K562 treated with DMSO at 1 percent for 24 hours (cell line): ENCODE measurements around the gene SMCO4. TPM values are rescaled to one million over a fixed set of nuclear protein-coding genes. Genes with fewer than 3 reads are reported as not detected.

Experiments
- total RNA-seq: library from RNA; unstranded; fragments of 300-600 nt; gene quantifications from 2 replicates; pipeline ENCODE4 v1.2.3, GENCODE V29; 2022; ENCODE audit warnings: low read depth; ENCODE audit not compliant: insufficient read depth

The SMCO4 gene
- 43.1 and 58.6 TPM in 2 replicates for total RNA-seq

GRCh38 chr11:93543292-93543977 lies at the start of gene SMCO4:
TSS of gene SMCO4 (minus strand) at chr11:93543391. CDS start at chr11:93479189, 64,202 bp downstream.

Other genes with a start within 250 kb of the SMCO4 start
- 3.1 and 4.5 TPM in 2 replicates for gene DEUP1, start 212.6 kb downstream of the SMCO4 start, total RNA-seq
- gene CEP295, start 118.3 kb upstream of the SMCO4 start, total RNA-seq: 12.9 and 14.3 TPM in 2 replicates
- 32.7 and 37.0 TPM in 2 replicates for gene TAF1D, start 198.1 kb upstream of the SMCO4 start, total RNA-seq
- 12.7 and 19.5 TPM in 2 replicates for gene C11orf54, start 198.3 kb upstream of the SMCO4 start, total RNA-seq
- 14.2 and 16.8 TPM in 2 replicates for gene MED17, start 240.9 kb upstream of the SMCO4 start, total RNA-seq